Stimulated activated CD4-positive, alpha-beta T cell treated with anti-CD3 and anti-CD28 coated beads, Interleukin-4, amount 100 ng/mL, for 48 hours (primary cell): ENCODE measurements around the gene RAET1G.
"Not testable (repeated sequence)": the region's sequence is repeated elsewhere in the genome, so short reads cannot be mapped to it uniquely, and the experiment has no call there.

Experiments used
- DNase-seq, 2 donors: peaks; one replicate each; pipeline ENCODE4 v3.0.0-alpha.2; 2020; ENCODE audit warnings: low read depth in 2 of 2

RAET1G gene

GRCh38 chr6:149897015-149897697 lies 25.8 kb downstream of the RAET1G start:
- no peak for DNase-seq

- DNase-seq = no peak
Observed at GRCh38 chr6:149896491-149896890, 26.4 kb downstream of the RAET1G start.

- no peak for DNase-seq
Observed at GRCh38 chr6:149895833-149896271, 27.1 kb downstream of the RAET1G start.

- no peak for DNase-seq
Observed at GRCh38 chr6:149895048-149895590, 27.8 kb downstream of the RAET1G start.

- DNase-seq = not testable (repeated sequence)
Observed at GRCh38 chr6:149891864-149892263, 31.1 kb downstream of the RAET1G start.

- no peak for DNase-seq
Observed at GRCh38 chr6:149891259-149891658, 31.7 kb downstream of the RAET1G start.

- DNase-seq = no peak
Observed at GRCh38 chr6:149890629-149891045, 32.3 kb downstream of the RAET1G start.

GRCh38 chr6:149889326-149889725 lies 33.6 kb downstream of the RAET1G start:
- DNase-seq = no peak

- DNase-seq = no peak
Observed at GRCh38 chr6:149888659-149889058, 34.3 kb downstream of the RAET1G start.

- DNase-seq = no peak
Observed at GRCh38 chr6:149888093-149888492, 34.8 kb downstream of the RAET1G start.

GRCh38 chr6:149887343-149887742 lies 35.6 kb downstream of the RAET1G start:
- DNase-seq = no peak

GRCh38 chr6:149885888-149886287 lies 37.0 kb downstream of the RAET1G start:
- no peak for DNase-seq

GRCh38 chr6:149884617-149885016 lies 38.3 kb downstream of the RAET1G start:
- no peak for DNase-seq

- no peak for DNase-seq
Observed at GRCh38 chr6:149884215-149884614, 38.7 kb downstream of the RAET1G start.

- DNase-seq = no peak
Observed at GRCh38 chr6:149881860-149882259, 41.1 kb downstream of the RAET1G start.

- DNase-seq = no peak
Observed at GRCh38 chr6:149881066-149881766, 41.7 kb downstream of the RAET1G start.

GRCh38 chr6:149877659-149878058 lies 45.3 kb downstream of the RAET1G start:
- no peak for DNase-seq

GRCh38 chr6:149876241-149876933 lies 46.5 kb downstream of the RAET1G start:
- no peak for DNase-seq

- no peak for DNase-seq
Observed at GRCh38 chr6:149872233-149872632, 50.7 kb downstream of the RAET1G start.

- no peak for DNase-seq
Observed at GRCh38 chr6:149871182-149871581, 51.7 kb downstream of the RAET1G start.

GRCh38 chr6:149869275-149869892 lies 53.5 kb downstream of the RAET1G start:
- no peak for DNase-seq
